C4-2B (cell line): ENCODE results near the gene PRPF6.

Source experiments
- ZFX ChIP-seq: fragments of 450-650 bp; IDR thresholded peaks from 2 replicates; pipeline ENCODE4 v1.6.1; 2017
- TF ChIP-seq, protein P1 (sequence below): fragments of 450-650 bp; conservative IDR thresholded peaks from 2 replicates; pipeline ENCODE4 v1.5.1; 2017; ENCODE audit warnings: mild to moderate bottlenecking

DNA sequence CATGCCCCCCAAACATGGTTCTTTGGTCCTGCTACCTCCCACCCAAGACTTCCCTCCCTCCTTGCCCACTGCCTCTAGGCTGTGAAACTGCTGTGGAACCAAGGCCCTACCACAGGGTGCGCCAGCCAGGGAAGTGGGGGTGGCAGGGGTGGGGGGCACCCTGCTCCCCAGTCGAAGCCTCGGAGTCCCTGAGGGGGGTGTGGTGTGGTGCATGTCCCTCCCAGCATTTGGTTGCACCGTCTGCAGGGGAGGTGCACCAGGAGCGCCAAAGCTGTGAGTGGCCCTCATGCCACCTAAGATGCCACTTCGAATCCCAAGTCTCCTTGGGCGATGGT lies 96.6 kb downstream of the PRPF6 start:
- TF ChIP-seq ZFX: no peak
- TF ChIP-seq, protein P1, sequence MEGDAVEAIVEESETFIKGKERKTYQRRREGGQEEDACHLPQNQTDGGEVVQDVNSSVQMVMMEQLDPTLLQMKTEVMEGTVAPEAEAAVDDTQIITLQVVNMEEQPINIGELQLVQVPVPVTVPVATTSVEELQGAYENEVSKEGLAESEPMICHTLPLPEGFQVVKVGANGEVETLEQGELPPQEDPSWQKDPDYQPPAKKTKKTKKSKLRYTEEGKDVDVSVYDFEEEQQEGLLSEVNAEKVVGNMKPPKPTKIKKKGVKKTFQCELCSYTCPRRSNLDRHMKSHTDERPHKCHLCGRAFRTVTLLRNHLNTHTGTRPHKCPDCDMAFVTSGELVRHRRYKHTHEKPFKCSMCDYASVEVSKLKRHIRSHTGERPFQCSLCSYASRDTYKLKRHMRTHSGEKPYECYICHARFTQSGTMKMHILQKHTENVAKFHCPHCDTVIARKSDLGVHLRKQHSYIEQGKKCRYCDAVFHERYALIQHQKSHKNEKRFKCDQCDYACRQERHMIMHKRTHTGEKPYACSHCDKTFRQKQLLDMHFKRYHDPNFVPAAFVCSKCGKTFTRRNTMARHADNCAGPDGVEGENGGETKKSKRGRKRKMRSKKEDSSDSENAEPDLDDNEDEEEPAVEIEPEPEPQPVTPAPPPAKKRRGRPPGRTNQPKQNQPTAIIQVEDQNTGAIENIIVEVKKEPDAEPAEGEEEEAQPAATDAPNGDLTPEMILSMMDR: no peak
